Measurements from ENCODE around the gene HSPB6.

- TF ChIP-seq CTCF (IDR thresholded peaks at IDR 0.05; ENCODE audit: low read depth, low read length) (no peak), EZH2phosphoT487 (IDR thresholded peaks at IDR 0.05; ENCODE audit: low read depth) (no peak)
Observed at GRCh38 chr19:35734273-35734672, 22.6 kb downstream of the HSPB6 start.
